GM12892 (cell line): ENCODE results near the gene CORO6.

ENCODE experiments used
- DNase-seq: peaks from one replicate; pipeline ENCODE4 v3.0.0; 2011; ENCODE audit not compliant: insufficient read length
- FAIRE-seq: peaks from 2 replicates; lab custom pipeline; 2011; peaks lifted over from hg19 to GRCh38; lab: Jason Lieb, UNC
- POLR2A ChIP-seq: IDR thresholded peaks from 2 replicates; pipeline ENCODE4 v1.6.1; 2011; ENCODE audit warnings: low read depth, low read length, control low read depth
- POLR2AphosphoS5 ChIP-seq: IDR thresholded peaks from 2 replicates; pipeline ENCODE4 v1.6.1; 2011; ENCODE audit warnings: low read depth, low read length, control low read depth
- TAF1 ChIP-seq: IDR thresholded peaks from 2 replicates; pipeline ENCODE4 v1.6.1; 2011; ENCODE audit warnings: low read depth, mild to moderate bottlenecking, control low read depth, low read length, borderline replicate concordance

CORO6 gene

GRCh38 chr17:29591737-29592608 lies 30.7 kb downstream of the CORO6 start:
- peak; percentile 85 for DNase-seq
- FAIRE-seq = peak; percentile 91

GRCh38 chr17:29591146-29591736 lies 31.5 kb downstream of the CORO6 start:
- TF ChIP-seq POLR2AphosphoS5 (no peak), TAF1 (no peak), POLR2A (no peak)
- DNase-seq (no peak), FAIRE-seq (no peak)

More at GRCh38 chr17:29591737-29592608, 30.7 kb downstream of the CORO6 start:
- no peak for TF ChIP-seq POLR2AphosphoS5

GRCh38 chr17:29590411-29591145 lies 32.1 kb downstream of the CORO6 start:
- DNase-seq (no peak), FAIRE-seq (peak; percentile 30)

GRCh38 chr17:29589524-29590410 lies 32.9 kb downstream of the CORO6 start, which contains the start of gene GIT1:
Gene GIT1 (minus strand): TSS chr17:29589648. CDS start chr17:29589378, 270 bp downstream.
- TF ChIP-seq POLR2A (peak; percentile 49; the same call in 1 of the 2 replicates), POLR2AphosphoS5 (no peak)
- DNase-seq = peak; percentile 96
- FAIRE-seq = peak; percentile 91

More at GRCh38 chr17:29590411-29591145, 32.1 kb downstream of the CORO6 start:
- no peak for TF ChIP-seq POLR2A
- no peak for TF ChIP-seq POLR2AphosphoS5
- TF ChIP-seq TAF1 = no peak

DNA sequence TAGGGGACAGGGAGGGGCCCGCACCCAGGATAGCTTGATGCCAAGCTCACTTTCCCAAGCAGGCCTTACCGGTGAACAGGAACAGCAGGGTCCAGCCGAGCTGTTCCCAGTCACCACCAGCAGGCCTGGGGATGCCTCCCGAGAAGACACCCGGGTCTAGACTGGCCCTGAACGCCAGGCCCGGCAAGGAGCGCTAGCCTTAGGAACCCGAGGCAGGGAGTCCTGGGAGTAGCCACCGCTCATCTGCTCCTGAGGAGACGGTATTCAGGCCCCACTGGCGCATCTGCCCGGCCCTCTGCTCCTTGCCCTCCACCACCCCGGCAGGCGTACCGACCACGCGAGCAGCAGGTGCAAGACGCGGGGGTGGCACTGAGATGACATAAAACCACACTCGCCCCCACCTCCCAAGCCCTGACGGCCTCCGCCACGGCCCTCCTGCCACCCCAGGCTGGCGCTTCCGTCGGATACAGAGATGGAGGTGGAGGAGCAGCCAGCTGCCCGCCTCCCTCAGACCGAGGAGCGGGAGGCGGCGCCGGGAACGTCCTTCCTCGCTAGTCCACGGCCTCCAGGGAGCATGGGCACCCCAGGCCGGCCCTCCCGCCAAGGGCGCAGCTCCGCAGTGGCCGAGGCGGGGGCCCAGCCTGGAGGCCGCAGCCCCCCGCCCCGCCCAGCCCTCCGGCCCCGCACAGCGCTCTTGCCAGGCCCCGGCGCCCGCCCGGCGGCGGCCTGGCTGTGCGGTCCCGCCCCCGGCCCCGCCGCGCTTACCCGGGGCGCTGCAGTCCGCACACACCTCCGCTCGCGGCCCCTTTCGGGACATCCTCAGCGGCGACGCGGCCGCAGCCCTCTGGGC lies 33.9 kb downstream of the CORO6 start:
- FAIRE-seq = no peak
- TF ChIP-seq POLR2A (no peak), TAF1 (no peak), POLR2AphosphoS5 (no peak)
- peak; percentile 53 for DNase-seq

DNA sequence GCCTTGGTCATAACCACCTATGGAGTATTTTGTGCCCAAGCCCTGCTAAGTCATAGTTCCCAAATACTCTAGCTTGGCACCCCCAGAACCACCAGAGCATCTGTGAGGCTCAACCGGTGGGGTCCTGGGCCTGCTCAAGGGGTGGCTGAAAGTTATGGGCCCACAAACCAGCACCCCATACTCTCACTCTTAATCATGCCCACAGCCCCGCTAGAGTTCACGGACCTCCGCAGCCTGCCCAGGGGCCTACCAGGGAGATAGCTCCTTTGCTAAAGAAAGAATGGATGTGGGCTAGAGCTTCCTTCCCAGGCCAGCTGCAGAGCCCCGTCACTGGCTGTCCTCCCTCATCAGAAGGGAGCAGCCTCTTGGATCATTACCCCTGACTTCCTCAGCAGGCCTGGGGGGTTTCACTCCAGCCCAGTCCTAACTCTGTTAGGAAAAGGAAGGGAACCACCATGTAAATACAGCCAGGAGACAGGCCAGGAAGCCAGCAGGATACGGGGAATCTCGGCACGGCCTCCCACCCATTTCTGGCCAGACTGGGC lies 34.6 kb downstream of the CORO6 start:
- TF ChIP-seq POLR2AphosphoS5 = no peak
- TF ChIP-seq POLR2A = no peak
- no peak for TF ChIP-seq TAF1
- DNase-seq (no peak), FAIRE-seq (no peak)

- no peak for TF ChIP-seq POLR2AphosphoS5
- no peak for TF ChIP-seq POLR2A
- TF ChIP-seq TAF1 = no peak
- no peak for DNase-seq
- no peak for FAIRE-seq
Observed at GRCh38 chr17:29587591-29587990, 35.1 kb downstream of the CORO6 start.

DNA sequence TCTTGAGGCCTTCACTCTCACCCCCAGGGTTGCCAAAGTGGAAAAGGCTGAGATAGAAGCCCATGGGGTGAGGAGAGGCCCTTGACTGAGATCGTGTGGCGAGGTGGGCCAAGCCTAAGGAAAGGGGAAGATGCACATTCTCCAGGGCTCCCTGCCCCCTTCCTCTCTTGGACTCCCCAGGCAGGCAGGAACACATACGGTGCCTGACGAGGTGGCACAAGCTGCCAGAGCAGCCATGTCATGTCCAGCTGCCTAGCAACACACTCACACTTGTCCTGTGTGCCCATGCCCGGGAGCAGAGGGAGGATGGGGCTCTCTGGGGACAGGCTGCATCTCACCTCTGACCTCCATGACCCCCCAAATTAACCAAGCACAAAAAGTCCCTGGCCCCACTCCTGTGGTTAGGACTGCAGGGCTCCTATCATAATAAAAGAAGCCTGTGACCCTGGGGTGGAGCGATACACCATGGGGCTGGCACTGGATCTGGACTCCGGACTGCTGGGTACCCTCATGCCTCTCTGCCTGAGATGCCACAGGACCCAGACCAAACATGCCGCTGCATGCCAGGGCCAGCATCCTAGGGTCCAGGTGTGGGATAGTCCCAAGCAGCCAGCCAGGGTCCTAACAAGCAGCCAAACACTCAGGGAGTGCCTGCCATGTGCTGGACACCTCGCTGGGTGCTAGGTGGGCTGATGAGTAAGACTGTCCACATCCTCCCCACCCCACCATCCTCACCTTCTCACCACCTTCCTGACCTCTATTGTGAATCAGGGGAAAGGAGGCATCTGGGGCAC lies 35.8 kb downstream of the CORO6 start:
- TF ChIP-seq POLR2AphosphoS5 (no peak), TAF1 (no peak), POLR2A (no peak)
- DNase-seq (no peak), FAIRE-seq (no peak)

GRCh38 chr17:29585080-29585751 lies 37.5 kb downstream of the CORO6 start:
- TF ChIP-seq TAF1 = no peak
- TF ChIP-seq POLR2AphosphoS5 = no peak
- no peak for TF ChIP-seq POLR2A
- DNase-seq = no peak
- no peak for FAIRE-seq
